Skeletal muscle satellite cell (primary cell): Measurements from ENCODE around the gene CGREF1.

Experiments
- H3K27me3 ChIP-seq: 2 replicates; pipeline ENCODE4 v1.7.0; 2013; ENCODE audit warnings: low read length; ENCODE audit not compliant: control insufficient read depth, insufficient read depth
- H3K36me3 ChIP-seq: 2 replicates; pipeline ENCODE4 v1.7.0; 2013; ENCODE audit warnings: mild to moderate bottlenecking, control low read depth, low read length; ENCODE audit not compliant: insufficient read depth
- H3K4me1 ChIP-seq: 2 replicates; pipeline ENCODE4 v1.7.0; 2013; ENCODE audit warnings: low read length; ENCODE audit not compliant: control insufficient read depth, insufficient read depth
- H3K4me2 ChIP-seq: 2 replicates; pipeline ENCODE4 v1.7.0; 2013; ENCODE audit warnings: mild to moderate bottlenecking, low read length
- H3K4me3 ChIP-seq: 2 replicates; pipeline ENCODE4 v1.7.0; 2013; ENCODE audit warnings: low read length
- H3K9ac ChIP-seq: 2 replicates; pipeline ENCODE4 v1.7.0; 2013; ENCODE audit warnings: mild to moderate bottlenecking, low read depth, low read length, moderate library complexity
- H3K9me3 ChIP-seq: replicated peaks from 2 replicates; pipeline ENCODE4 v1.7.0; 2013; ENCODE audit warnings: mild to moderate bottlenecking, control low read depth, low read length

Gene CGREF1

GRCh38 chr2:27091746-27092695 lies 26.9 kb downstream of the CGREF1 start:
- no peak overlapping the region for H3K9ac ChIP-seq
- no peaks in the 10 kb centered on the region for H3K27me3 ChIP-seq
- no peak overlapping the region for H3K4me2 ChIP-seq
- no peaks in the 10 kb centered on the region for H3K36me3 ChIP-seq
- peaks cover 4% of the 10 kb centered on the region for H3K4me1 ChIP-seq
- H3K9me3 ChIP-seq = no peaks in the 10 kb centered on the region
- H3K4me3 ChIP-seq = no peak overlapping the region

- no peak overlapping the region for H3K4me2 ChIP-seq
- H3K36me3 ChIP-seq = no peaks in the 10 kb centered on the region
- H3K27me3 ChIP-seq = no peaks in the 10 kb centered on the region
- no peak overlapping the region for H3K4me3 ChIP-seq
- no peaks in the 10 kb centered on the region for H3K9me3 ChIP-seq
- no peak overlapping the region for H3K9ac ChIP-seq
- H3K4me1 ChIP-seq = peaks cover 18% of the 10 kb centered on the region
Observed at GRCh38 chr2:27089111-27089954, 29.6 kb downstream of the CGREF1 start.

- Histone ChIP-seq H3K36me3 (peaks cover under 1% of the 10 kb centered on the region), H3K9me3 (no peaks in the 10 kb centered on the region), H3K9ac (no peak overlapping the region), H3K4me3 (no peak overlapping the region), H3K4me1 (peaks cover 18% of the 10 kb centered on the region), H3K4me2 (no peak overlapping the region), H3K27me3 (no peaks in the 10 kb centered on the region)
Observed at GRCh38 chr2:27088634-27089033, 30.3 kb downstream of the CGREF1 start.

- H3K4me1 ChIP-seq = peaks cover 22% of the 10 kb centered on the region
- H3K4me3 ChIP-seq = no peak overlapping the region
Observed at GRCh38 chr2:27087823-27088410, 31.0 kb downstream of the CGREF1 start.

GRCh38 chr2:27086724-27087593 lies 32.0 kb downstream of the CGREF1 start, which contains the start of gene KHK:
Gene KHK, plus strand, starts transcription at chr2:27086772. Its CDS starts 488 bp downstream, at chr2:27087260.
- Histone ChIP-seq H3K4me3 (peak within 1 kb of the TSS; percentile 72), H3K9me3 (no peaks in the 10 kb centered on the region), H3K9ac (peak within 1 kb of the TSS; percentile 85), H3K4me1 (peaks cover 32% of the 10 kb centered on the region), H3K4me2 (peak within 1 kb of the TSS; percentile 97), H3K27me3 (no peaks in the 10 kb centered on the region), H3K36me3 (peaks cover 9% of the 10 kb centered on the region)

More at GRCh38 chr2:27087823-27088410, 31.0 kb downstream of the CGREF1 start:
- H3K9me3 ChIP-seq = no peaks in the 10 kb centered on the region
- no peak overlapping the region for H3K9ac ChIP-seq
- no peaks in the 10 kb centered on the region for H3K27me3 ChIP-seq
- peaks cover 3% of the 10 kb centered on the region for H3K36me3 ChIP-seq
- H3K4me2 ChIP-seq = no peak overlapping the region

- peaks cover 39% of the 10 kb centered on the region for H3K4me1 ChIP-seq
- H3K9ac ChIP-seq = peak overlapping the region; percentile 85
- peak overlapping the region; percentile 72 for H3K4me3 ChIP-seq
- peaks cover 10% of the 10 kb centered on the region for H3K36me3 ChIP-seq
- peak overlapping the region; percentile 97 for H3K4me2 ChIP-seq
- no peaks in the 10 kb centered on the region for H3K9me3 ChIP-seq
- H3K27me3 ChIP-seq = no peaks in the 10 kb centered on the region
Observed at GRCh38 chr2:27086090-27086723, 32.7 kb downstream of the CGREF1 start.

- Histone ChIP-seq H3K27me3 (no peaks in the 10 kb centered on the region), H3K4me2 (peak overlapping the region; percentile 97), H3K9ac (peak overlapping the region; percentile 85), H3K9me3 (no peaks in the 10 kb centered on the region), H3K4me1 (peaks cover 43% of the 10 kb centered on the region), H3K4me3 (peak overlapping the region; percentile 72), H3K36me3 (peaks cover 10% of the 10 kb centered on the region)
Observed at GRCh38 chr2:27085673-27086089, 33.2 kb downstream of the CGREF1 start.

GRCh38 chr2:27085062-27085672 lies 33.8 kb downstream of the CGREF1 start:
- H3K4me3 ChIP-seq = peak overlapping the region; percentile 72
- H3K27me3 ChIP-seq = no peaks in the 10 kb centered on the region
- H3K9me3 ChIP-seq = no peaks in the 10 kb centered on the region
- peaks cover 10% of the 10 kb centered on the region for H3K36me3 ChIP-seq
- peak overlapping the region; percentile 85 for H3K9ac ChIP-seq
- peaks cover 48% of the 10 kb centered on the region for H3K4me1 ChIP-seq
- peak overlapping the region; percentile 97 for H3K4me2 ChIP-seq

- Histone ChIP-seq H3K4me1 (peaks cover 55% of the 10 kb centered on the region), H3K4me2 (no peak overlapping the region)
Observed at GRCh38 chr2:27084297-27085061, 34.4 kb downstream of the CGREF1 start.

More at GRCh38 chr2:27084297-27085061, 34.4 kb downstream of the CGREF1 start:
- Histone ChIP-seq H3K36me3 (peaks cover 10% of the 10 kb centered on the region), H3K9me3 (no peaks in the 10 kb centered on the region), H3K9ac (no peak overlapping the region), H3K27me3 (no peaks in the 10 kb centered on the region), H3K4me3 (no peak overlapping the region)
